GM19351 (cell line): Measurements from ENCODE around the gene GMIP.
A peak's percentile ranks its signal among the peaks of the same experiment; 100 is the strongest.

ENCODE experiments used
- ATAC-seq: cut with Tn5 transposase; IDR thresholded peaks from one replicate; pipeline ENCODE4 v1.9.1; 2021; ENCODE audit warnings: mild to moderate bottlenecking, moderate library complexity; ENCODE audit not compliant: unreplicated experiment

Gene GMIP

GRCh38 chr19:19661141-19661674 lies 17.8 kb upstream of the GMIP start:
- ATAC-seq, result no peak

- ATAC-seq, result no peak
These were observed 16.3 kb upstream of the GMIP start for GRCh38 chr19:19659646-19660245.

GRCh38 chr19:19657397-19657783 lies 13.9 kb upstream of the GMIP start:
- ATAC-seq, result no peak

- no peak for ATAC-seq
These were observed 13.3 kb upstream of the GMIP start for GRCh38 chr19:19656451-19657396.

- ATAC-seq, result no peak
These were observed 12.3 kb upstream of the GMIP start for GRCh38 chr19:19655641-19656343.

GRCh38 chr19:19655051-19655594 lies 11.7 kb upstream of the GMIP start:
- no peak for ATAC-seq

GRCh38 chr19:19654441-19654840 lies 11.0 kb upstream of the GMIP start:
- no peak for ATAC-seq

GRCh38 chr19:19653597-19654147 lies 10.2 kb upstream of the GMIP start:
- ATAC-seq, result no peak

GRCh38 chr19:19652482-19653295 lies 9.2 kb upstream of the GMIP start:
- ATAC-seq, result no peak

- no peak for ATAC-seq
These were observed 7.6 kb upstream of the GMIP start for GRCh38 chr19:19651076-19651475.

- ATAC-seq, result no peak
These were observed 6.9 kb upstream of the GMIP start for GRCh38 chr19:19650331-19650730.

- no peak for ATAC-seq
These were observed 6.1 kb upstream of the GMIP start for GRCh38 chr19:19649580-19649995.

- ATAC-seq, result no peak
These were observed 5.7 kb upstream of the GMIP start for GRCh38 chr19:19649155-19649554.

GRCh38 chr19:19647037-19647835 lies 3.8 kb upstream of the GMIP start:
- ATAC-seq, result no peak

- no peak for ATAC-seq
These were observed 1.9 kb upstream of the GMIP start for GRCh38 chr19:19645233-19645870.

- ATAC-seq, result no peak
These were observed 564 bp upstream of the GMIP start for GRCh38 chr19:19644054-19644388.

GRCh38 chr19:19642506-19643157 lies 825 bp downstream of the GMIP start:
- ATAC-seq, result peak; percentile 32

GRCh38 chr19:19637523-19638251 lies 5.8 kb downstream of the GMIP start:
- ATAC-seq, result no peak
